Measurements from ENCODE around the gene PPP1R13B.

Gene PPP1R13B

DNA sequence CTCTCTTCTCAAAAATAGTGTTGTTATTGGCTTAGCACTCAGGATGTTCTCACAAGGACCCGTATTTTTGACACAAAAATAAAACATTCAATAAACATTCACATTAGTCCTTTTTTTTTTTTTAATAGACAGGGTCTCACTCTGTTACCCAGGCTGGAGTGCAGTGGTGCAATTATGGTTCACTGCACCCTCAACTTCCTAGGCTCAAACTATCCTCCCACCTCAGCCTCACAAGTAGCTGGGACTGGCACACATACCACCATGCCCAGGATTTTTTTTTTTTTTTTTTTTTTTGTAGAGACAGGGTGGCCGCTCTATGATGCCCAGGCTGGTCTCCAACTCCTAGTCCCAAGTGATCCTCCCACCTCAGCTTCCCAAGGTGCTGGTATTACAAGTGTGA is 27.0 kb downstream of the PPP1R13B start:
- Histone ChIP-seq H3K4me3 (ENCODE audit: low read depth in 1 of 5, low read length in 5 of 5) (peak overlapping the region in 2 of 5 donors; percentile 13 to 33), H3K27me3 (ENCODE audit: control insufficient read depth in 5 of 5, insufficient read depth in 4 of 5, low read length in 5 of 5) (no peaks in the 10 kb centered on the region), H3K9ac (ENCODE audit: low read length in 5 of 5) (no peak overlapping the region), H3K4me1 (ENCODE audit: control insufficient read depth in 5 of 5, insufficient read depth in 5 of 5, low read length in 5 of 5) (peaks cover 5 to 24% (median 12%) of the 10 kb centered on the region in 5 donors), H3K36me3 (ENCODE audit: control insufficient read depth in 5 of 5, insufficient read depth in 5 of 5, low read length in 5 of 5) (no peaks in the 10 kb centered on the region), H3K27ac (ENCODE audit: low read depth, low read length) (no peak overlapping the region), H3K9me3 (ENCODE audit: control insufficient read depth in 5 of 5, low read length in 5 of 5) (no peaks in the 10 kb centered on the region)

DNA sequence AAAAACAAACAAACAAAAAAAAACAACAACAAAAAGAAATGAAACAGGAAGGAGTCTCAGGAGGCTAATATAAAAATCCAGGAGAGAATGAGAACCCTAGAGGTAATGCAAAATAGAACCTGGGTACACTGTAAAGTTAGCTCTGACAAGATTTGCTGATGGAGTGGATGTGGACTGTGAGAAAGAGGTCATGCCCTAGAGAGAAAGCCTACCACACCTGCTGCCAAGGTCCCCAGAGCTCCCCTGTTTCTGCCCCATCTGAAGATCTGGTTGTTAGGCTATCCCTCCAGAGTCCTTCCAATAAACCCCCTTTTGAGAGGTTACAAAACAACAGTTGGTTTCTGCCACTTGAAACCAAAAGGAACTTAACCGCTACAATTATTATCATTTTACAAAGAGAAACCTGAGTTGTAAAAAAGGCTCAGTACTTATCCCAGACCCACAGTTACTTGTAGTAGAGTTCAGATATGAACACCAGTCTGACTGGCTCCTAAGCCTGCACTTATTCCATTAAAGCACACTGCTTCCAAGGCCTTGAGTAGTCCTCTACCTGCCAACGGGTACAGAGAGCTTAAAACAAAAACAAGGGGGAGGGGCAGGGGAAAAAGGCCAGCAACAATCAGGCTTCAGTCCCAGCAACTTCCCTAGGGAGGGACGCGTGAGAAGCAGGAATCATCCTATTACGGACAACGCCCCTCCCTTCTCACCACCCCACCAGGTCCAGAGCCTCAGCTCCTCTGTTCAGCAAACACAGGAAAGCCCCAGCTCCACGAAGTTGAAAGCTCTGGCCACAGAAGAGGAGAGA is 27.7 kb downstream of the PPP1R13B start:
- Histone ChIP-seq H3K9ac (ENCODE audit: low read length in 5 of 5) (peak overlapping the region in 3 of 5 donors; percentile 33 to 52 (median 41)), H3K36me3 (ENCODE audit: control insufficient read depth in 5 of 5, insufficient read depth in 5 of 5, low read length in 5 of 5) (no peaks in the 10 kb centered on the region), H3K27me3 (ENCODE audit: control insufficient read depth in 5 of 5, insufficient read depth in 4 of 5, low read length in 5 of 5) (no peaks in the 10 kb centered on the region), H3K4me3 (ENCODE audit: low read depth in 1 of 5, low read length in 5 of 5) (peak overlapping the region in 2 of 5 donors; percentile 13 to 33), H3K27ac (ENCODE audit: low read depth, low read length) (no peak overlapping the region), H3K4me1 (ENCODE audit: control insufficient read depth in 5 of 5, insufficient read depth in 5 of 5, low read length in 5 of 5) (peaks cover 5 to 24% (median 12%) of the 10 kb centered on the region in 5 donors), H3K9me3 (ENCODE audit: control insufficient read depth in 5 of 5, low read length in 5 of 5) (no peaks in the 10 kb centered on the region)

- no peaks in the 10 kb centered on the region for H3K36me3 ChIP-seq (ENCODE audit: control insufficient read depth in 5 of 5, insufficient read depth in 5 of 5, low read length in 5 of 5)
- peaks cover 5 to 24% (median 12%) of the 10 kb centered on the region in 5 donors for H3K4me1 ChIP-seq (ENCODE audit: control insufficient read depth in 5 of 5, insufficient read depth in 5 of 5, low read length in 5 of 5)
- H3K9me3 ChIP-seq (ENCODE audit: control insufficient read depth in 5 of 5, low read length in 5 of 5): no peaks in the 10 kb centered on the region
- no peak overlapping the region for H3K27ac ChIP-seq (ENCODE audit: low read depth, low read length)
- no peak overlapping the region for H3K9ac ChIP-seq (ENCODE audit: low read length in 5 of 5)
- H3K27me3 ChIP-seq (ENCODE audit: control insufficient read depth in 5 of 5, insufficient read depth in 4 of 5, low read length in 5 of 5): no peaks in the 10 kb centered on the region
- H3K4me3 ChIP-seq (ENCODE audit: low read depth in 1 of 5, low read length in 5 of 5): no peak overlapping the region
Observed at GRCh38 chr14:103818870-103819269, 28.5 kb downstream of the PPP1R13B start.

GRCh38 chr14:103818422-103818821 is 29.0 kb downstream of the PPP1R13B start:
- Histone ChIP-seq H3K9me3 (ENCODE audit: control insufficient read depth in 5 of 5, low read length in 5 of 5) (no peaks in the 10 kb centered on the region), H3K4me1 (ENCODE audit: control insufficient read depth in 5 of 5, insufficient read depth in 5 of 5, low read length in 5 of 5) (peaks cover 5 to 24% (median 12%) of the 10 kb centered on the region in 5 donors), H3K4me3 (ENCODE audit: low read depth in 1 of 5, low read length in 5 of 5) (no peak overlapping the region), H3K9ac (ENCODE audit: low read length in 5 of 5) (no peak overlapping the region), H3K27ac (ENCODE audit: low read depth, low read length) (no peak overlapping the region), H3K36me3 (ENCODE audit: control insufficient read depth in 5 of 5, insufficient read depth in 5 of 5, low read length in 5 of 5) (no peaks in the 10 kb centered on the region), H3K27me3 (ENCODE audit: control insufficient read depth in 5 of 5, insufficient read depth in 4 of 5, low read length in 5 of 5) (no peaks in the 10 kb centered on the region)

GRCh38 chr14:103817595-103817994 is 29.8 kb downstream of the PPP1R13B start:
- Histone ChIP-seq H3K4me3 (ENCODE audit: low read depth in 1 of 5, low read length in 5 of 5) (no peak overlapping the region), H3K27me3 (ENCODE audit: control insufficient read depth in 5 of 5, insufficient read depth in 4 of 5, low read length in 5 of 5) (no peaks in the 10 kb centered on the region), H3K4me1 (ENCODE audit: control insufficient read depth in 5 of 5, insufficient read depth in 5 of 5, low read length in 5 of 5) (peaks cover 5 to 24% (median 12%) of the 10 kb centered on the region in 5 donors), H3K36me3 (ENCODE audit: control insufficient read depth in 5 of 5, insufficient read depth in 5 of 5, low read length in 5 of 5) (no peaks in the 10 kb centered on the region), H3K27ac (ENCODE audit: low read depth, low read length) (no peak overlapping the region), H3K9ac (ENCODE audit: low read length in 5 of 5) (no peak overlapping the region), H3K9me3 (ENCODE audit: control insufficient read depth in 5 of 5, low read length in 5 of 5) (no peaks in the 10 kb centered on the region)

DNA sequence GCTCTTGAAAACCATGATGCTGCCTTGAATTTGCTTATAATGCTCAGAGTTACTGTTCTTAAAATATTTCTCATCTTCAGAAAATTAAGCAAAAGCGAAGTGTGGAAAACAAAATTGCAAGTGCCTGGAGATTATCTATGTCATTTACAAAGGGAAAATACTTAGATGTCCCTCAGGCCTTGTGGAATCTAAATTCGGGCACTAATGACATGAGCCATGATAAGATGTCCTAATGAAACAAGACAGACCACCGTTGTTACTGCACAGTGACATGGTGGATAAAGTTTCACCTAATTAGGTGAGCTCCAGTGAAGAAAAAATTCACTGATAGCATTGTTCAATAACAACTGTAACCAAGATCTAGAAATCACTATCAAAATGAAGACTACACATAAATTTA is 30.4 kb downstream of the PPP1R13B start:
- H3K27ac ChIP-seq (ENCODE audit: low read depth, low read length): no peak overlapping the region
- no peak overlapping the region for H3K9ac ChIP-seq (ENCODE audit: low read length in 5 of 5)
- no peak overlapping the region for H3K4me3 ChIP-seq (ENCODE audit: low read depth in 1 of 5, low read length in 5 of 5)
- no peaks in the 10 kb centered on the region for H3K9me3 ChIP-seq (ENCODE audit: control insufficient read depth in 5 of 5, low read length in 5 of 5)
- H3K36me3 ChIP-seq (ENCODE audit: control insufficient read depth in 5 of 5, insufficient read depth in 5 of 5, low read length in 5 of 5): no peaks in the 10 kb centered on the region
- no peaks in the 10 kb centered on the region for H3K27me3 ChIP-seq (ENCODE audit: control insufficient read depth in 5 of 5, insufficient read depth in 4 of 5, low read length in 5 of 5)
- H3K4me1 ChIP-seq (ENCODE audit: control insufficient read depth in 5 of 5, insufficient read depth in 5 of 5, low read length in 5 of 5): peaks cover 5 to 24% (median 12%) of the 10 kb centered on the region in 5 donors

DNA sequence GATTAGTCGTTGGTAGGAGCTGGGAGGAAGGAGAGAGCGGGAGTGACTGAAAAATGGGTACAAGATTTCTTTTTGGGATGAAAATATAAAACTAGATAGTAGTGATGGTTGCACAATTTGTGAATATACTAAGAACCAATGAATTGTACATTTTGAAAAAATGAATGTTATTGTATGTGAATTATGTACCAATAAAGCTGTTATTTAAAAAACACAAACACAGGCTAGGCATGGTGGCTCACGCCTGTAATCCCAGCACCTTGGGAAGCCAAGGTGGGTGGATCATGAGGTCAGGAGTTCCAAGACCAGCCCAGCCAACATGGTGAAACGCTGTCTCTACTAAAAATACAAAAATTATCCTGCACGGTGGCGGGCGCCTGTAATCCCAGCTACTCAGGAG is 32.1 kb downstream of the PPP1R13B start:
- Histone ChIP-seq H3K4me1 (ENCODE audit: control insufficient read depth in 5 of 5, insufficient read depth in 5 of 5, low read length in 5 of 5) (peaks cover 5 to 13% (median 8%) of the 10 kb centered on the region in 5 donors), H3K9me3 (ENCODE audit: control insufficient read depth in 5 of 5, low read length in 5 of 5) (no peaks in the 10 kb centered on the region), H3K36me3 (ENCODE audit: control insufficient read depth in 5 of 5, insufficient read depth in 5 of 5, low read length in 5 of 5) (no peaks in the 10 kb centered on the region), H3K27ac (ENCODE audit: low read depth, low read length) (no peak overlapping the region), H3K4me3 (ENCODE audit: low read depth in 1 of 5, low read length in 5 of 5) (no peak overlapping the region), H3K27me3 (ENCODE audit: control insufficient read depth in 5 of 5, insufficient read depth in 4 of 5, low read length in 5 of 5) (no peaks in the 10 kb centered on the region), H3K9ac (ENCODE audit: low read length in 5 of 5) (no peak overlapping the region)

- Histone ChIP-seq H3K27me3 (ENCODE audit: control insufficient read depth in 5 of 5, insufficient read depth in 4 of 5, low read length in 5 of 5) (no peaks in the 10 kb centered on the region), H3K4me3 (ENCODE audit: low read depth in 1 of 5, low read length in 5 of 5) (no peak overlapping the region), H3K36me3 (ENCODE audit: control insufficient read depth in 5 of 5, insufficient read depth in 5 of 5, low read length in 5 of 5) (no peaks in the 10 kb centered on the region), H3K4me1 (ENCODE audit: control insufficient read depth in 5 of 5, insufficient read depth in 5 of 5, low read length in 5 of 5) (no peaks in the 10 kb centered on the region), H3K9me3 (ENCODE audit: control insufficient read depth in 5 of 5, low read length in 5 of 5) (no peaks in the 10 kb centered on the region), H3K9ac (ENCODE audit: low read length in 5 of 5) (no peak overlapping the region), H3K27ac (ENCODE audit: low read depth, low read length) (no peak overlapping the region)
Observed at GRCh38 chr14:103811189-103811588, 36.2 kb downstream of the PPP1R13B start.

- no peak overlapping the region for H3K27ac ChIP-seq (ENCODE audit: low read depth, low read length)
Observed at GRCh38 chr14:103808403-103809001, 38.9 kb downstream of the PPP1R13B start.

DNA sequence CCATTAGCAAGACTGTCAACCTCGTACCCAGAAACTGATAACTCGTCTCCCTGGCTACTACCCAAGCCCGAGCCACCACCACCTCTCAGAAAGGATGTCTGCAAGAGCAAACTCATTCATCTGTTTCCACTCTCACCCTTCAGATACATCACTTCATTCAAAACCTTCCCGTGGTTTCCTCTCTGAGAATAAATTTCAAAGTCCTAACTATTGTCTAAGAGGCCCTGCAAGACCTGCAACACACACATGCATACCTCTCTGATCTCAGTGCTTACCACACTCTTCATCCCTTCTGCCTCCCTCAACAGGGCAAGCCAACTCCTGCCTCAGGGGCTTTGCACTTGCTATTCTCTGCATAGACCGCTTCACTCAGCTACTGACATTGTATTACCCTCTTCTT is 40.6 kb downstream of the PPP1R13B start:
- Histone ChIP-seq H3K27me3 (ENCODE audit: control insufficient read depth in 5 of 5, insufficient read depth in 4 of 5, low read length in 5 of 5) (no peaks in the 10 kb centered on the region), H3K9ac (ENCODE audit: low read length in 5 of 5) (no peak overlapping the region), H3K36me3 (ENCODE audit: control insufficient read depth in 5 of 5, insufficient read depth in 5 of 5, low read length in 5 of 5) (no peaks in the 10 kb centered on the region), H3K27ac (ENCODE audit: low read depth, low read length) (no peak overlapping the region), H3K4me3 (ENCODE audit: low read depth in 1 of 5, low read length in 5 of 5) (no peak overlapping the region), H3K4me1 (ENCODE audit: control insufficient read depth in 5 of 5, insufficient read depth in 5 of 5, low read length in 5 of 5) (peaks cover 0 to 6% (median 3%) of the 10 kb centered on the region in 5 donors), H3K9me3 (ENCODE audit: control insufficient read depth in 5 of 5, low read length in 5 of 5) (no peaks in the 10 kb centered on the region)

More at GRCh38 chr14:103808403-103809001, 38.9 kb downstream of the PPP1R13B start:
- no peak overlapping the region for H3K9ac ChIP-seq (ENCODE audit: low read length in 5 of 5)
- no peaks in the 10 kb centered on the region for H3K27me3 ChIP-seq (ENCODE audit: control insufficient read depth in 5 of 5, insufficient read depth in 4 of 5, low read length in 5 of 5)
- no peaks in the 10 kb centered on the region for H3K36me3 ChIP-seq (ENCODE audit: control insufficient read depth in 5 of 5, insufficient read depth in 5 of 5, low read length in 5 of 5)
- H3K4me1 ChIP-seq (ENCODE audit: control insufficient read depth in 5 of 5, insufficient read depth in 5 of 5, low read length in 5 of 5): no peaks in the 10 kb centered on the region
- no peaks in the 10 kb centered on the region for H3K9me3 ChIP-seq (ENCODE audit: control insufficient read depth in 5 of 5, low read length in 5 of 5)
- H3K4me3 ChIP-seq (ENCODE audit: low read depth in 1 of 5, low read length in 5 of 5): no peak overlapping the region
